Right kidney (tissue), 1 donor: ENCODE measurements around the gene CYFIP2.

Experiments used
- DNase-seq: peaks from one replicate; pipeline ENCODE4 v3.0.0-alpha.2; 2016

CYFIP2 gene

DNA sequence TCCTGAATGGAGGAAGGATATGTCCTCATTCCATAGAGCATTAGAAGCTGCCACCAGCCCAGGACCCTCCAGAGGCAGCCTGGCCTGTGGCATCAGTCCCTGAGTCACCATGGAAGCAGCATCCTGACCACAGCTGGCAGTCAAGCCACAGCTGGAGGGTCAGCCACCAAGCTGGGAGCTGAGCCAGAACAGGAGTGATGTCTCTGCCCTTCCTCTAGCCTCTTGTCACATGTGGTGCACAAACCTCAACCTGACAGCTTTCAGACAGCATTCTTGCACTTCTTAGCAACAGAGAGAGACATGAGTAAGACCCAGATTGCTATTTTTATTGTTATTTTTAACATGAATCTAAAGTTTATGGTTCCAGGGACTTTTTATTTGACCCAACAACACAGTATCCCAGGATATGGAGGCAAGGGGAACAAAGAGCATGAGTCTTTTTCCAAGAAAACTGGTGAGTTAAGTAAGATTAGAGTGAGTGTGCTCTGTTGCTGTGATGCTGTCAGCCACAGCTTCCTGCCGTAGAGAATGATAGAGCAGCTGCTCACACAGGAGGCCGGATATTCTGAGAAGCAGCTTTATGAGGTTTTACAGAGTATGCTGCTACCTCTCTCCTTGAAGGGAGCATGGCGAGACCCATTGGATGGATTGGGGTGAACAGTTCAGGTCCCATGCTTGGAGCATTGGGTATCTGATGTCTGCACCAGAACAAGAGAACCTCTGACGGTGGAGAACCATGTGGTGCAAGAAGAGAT is 13.0 kb upstream of the CYFIP2 start:
- peak; percentile 10 for DNase-seq

DNA sequence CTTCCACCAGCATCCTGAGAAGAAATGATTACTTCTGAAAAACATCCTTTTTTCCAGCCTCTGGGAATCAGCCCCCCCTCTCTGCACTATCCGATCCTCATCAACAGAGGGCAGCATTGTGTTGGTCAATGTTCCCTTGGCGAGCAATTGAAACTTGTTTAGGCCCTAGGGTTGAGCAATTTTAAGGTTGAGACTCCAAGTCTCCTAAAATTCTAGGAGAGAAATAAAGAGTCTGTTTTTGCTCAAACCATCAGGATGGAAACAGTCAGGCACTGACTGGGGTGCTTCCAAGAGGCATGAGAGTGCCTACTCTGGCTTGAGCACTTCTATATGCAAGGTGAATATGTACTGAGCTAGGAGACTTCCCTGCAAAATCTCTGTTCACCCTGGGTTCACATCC is 12.4 kb upstream of the CYFIP2 start:
- peak; percentile 41 for DNase-seq

DNA sequence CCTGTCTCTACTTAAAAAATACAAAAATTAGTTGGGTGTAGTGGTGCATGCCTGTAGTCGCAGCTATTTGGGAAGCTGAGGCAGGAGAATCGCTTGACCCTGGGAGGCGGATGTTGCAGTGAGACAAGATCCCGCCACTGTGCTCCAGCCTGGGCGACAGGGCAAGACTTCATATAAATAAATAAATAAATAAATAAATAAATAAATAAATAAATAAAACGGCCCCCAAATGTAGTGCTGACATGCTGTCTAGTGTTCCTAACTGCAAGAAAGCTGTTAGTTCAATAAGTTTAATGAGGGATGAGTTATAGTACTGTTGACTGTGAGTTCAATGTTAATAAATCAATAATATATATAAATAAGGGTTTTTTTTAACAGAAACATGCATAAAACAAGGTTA is 7.5 kb upstream of the CYFIP2 start:
- DNase-seq = no peak

DNA sequence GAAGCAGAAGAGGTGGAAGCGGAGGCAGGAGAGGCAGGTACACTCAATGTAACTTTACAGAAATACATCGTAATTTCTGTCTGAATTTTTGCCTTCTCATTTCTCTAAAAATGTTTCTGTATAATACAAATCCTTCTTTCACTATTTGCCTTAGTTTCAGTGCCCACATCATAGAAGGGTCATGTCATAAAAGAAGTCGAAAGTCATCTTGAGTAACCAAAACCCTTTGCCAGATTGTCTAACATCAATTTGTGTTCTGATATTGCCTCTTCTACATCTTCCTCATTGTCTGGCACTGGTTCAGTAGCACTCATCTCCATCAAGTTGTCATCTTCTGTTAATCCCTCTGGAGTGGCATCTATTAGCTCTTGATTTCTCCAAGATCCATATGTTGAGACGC is 6.2 kb upstream of the CYFIP2 start:
- no peak for DNase-seq

DNA sequence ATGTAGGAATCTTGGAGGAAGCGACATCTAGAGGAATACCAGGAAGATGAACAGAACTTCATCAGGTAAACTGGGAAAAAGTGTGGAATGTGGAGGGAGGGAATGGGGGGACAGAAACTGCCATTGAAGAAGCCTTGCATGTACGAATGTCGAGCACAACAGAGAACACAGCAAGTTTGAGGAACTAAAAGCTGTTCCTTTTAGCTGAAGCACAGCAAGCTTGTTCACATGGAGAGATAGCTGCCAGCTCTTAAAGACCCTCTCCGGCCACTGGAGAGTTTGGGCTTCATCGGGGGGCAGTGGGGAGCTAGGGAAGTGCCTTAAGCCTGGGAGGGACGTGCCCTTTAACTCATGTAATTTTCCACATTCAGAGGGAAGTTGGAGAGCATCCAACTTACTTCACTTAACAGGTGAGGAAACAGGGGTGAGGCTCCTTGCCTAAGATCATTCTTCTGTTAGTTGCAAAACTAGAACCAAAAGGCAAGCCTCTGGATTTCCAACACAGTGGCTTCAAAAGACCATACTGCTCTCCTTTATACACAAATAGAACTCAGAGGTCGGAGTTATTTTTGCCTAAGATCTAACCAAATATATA is 2.3 kb upstream of the CYFIP2 start:
- no peak for DNase-seq

DNA sequence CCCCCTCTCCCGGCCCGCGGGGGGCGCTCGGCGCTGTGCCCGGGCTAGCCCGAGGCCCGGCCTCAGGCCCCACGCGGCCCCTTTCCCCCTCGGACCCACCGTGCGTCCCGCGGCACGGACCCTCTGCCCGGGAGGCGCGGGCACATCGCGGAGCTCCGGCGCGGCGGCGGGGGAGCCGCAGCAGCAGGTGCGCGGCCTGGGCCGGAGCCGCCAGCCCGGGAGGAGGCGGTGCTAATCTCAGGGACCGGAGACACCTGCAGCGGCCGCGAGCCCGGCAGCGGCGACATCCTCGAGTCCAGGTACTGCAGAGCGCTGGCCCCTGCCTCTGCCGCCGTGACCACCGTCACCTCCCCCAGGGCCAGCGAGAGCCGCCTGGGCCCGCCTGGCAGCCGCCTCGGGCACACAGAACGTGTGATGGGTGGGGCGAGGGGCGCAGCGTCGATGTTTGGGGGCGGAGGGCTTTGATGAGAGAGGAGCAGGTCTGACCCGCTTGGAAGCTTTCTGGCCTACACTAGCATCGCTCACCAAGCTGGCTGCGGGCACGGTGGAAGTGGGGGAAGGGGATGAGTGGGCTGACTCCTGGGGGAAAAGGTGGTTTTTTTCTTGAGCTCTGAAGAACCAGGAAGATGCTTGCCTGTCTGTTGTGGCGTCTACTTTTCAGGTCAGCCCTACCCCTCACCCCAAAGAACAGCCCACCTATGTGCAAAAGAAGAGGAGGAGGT is 524 bp downstream of the CYFIP2 start:
- DNase-seq = no peak

DNA sequence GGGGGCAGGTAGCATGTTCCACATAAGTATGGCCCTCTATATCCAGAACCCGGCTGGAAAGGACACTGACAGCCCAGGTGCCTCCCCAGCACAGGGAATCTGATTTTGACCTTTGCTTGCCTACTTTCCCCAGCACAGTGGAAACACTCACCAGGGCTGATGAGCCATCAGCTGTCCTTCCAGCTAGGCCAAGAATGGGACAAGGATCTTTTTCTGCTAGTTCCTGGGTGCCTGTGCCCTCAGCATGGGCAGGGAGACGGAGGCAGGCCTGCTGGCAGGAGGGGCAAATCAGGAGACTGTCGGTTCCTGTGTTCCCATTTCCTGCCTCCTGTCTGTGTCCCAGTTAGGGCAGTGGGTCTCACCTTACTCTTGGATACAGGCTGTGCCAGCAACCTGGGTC is 1.1 kb downstream of the CYFIP2 start:
- DNase-seq = no peak

DNA sequence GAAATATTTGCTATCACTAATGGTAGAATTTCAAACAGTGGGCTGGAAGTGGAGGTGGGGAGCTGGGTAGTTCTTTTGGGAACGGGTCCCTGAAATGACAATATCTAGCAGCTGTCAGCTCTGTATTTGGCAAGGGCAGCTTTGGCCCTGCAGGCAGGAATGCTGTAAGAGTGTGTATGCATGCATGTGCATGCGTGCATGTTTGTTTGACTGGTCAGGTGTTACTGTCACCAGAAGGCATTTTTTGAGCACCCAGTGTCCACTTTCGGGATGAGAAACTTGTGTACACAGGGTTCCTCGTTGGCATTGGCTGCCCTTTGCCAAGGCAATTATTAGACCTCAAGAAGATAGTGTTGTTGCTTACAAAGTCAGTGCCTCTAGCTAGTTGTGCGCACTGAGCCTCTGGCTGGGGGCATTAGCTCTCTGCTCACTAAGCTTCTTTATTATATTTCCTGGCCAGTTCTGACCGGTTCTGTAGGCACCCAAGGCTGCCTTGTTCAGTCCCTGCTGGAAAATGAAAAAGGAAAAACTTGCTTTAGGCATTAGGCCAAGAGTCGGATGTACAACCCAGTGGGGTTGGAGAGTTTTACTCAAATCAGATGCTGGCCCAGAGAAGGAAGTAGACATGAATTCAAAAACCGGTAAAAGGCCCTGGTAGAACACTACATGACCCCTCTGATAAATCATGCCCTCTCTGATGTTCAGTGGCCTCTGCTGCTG is 2.0 kb downstream of the CYFIP2 start:
- no peak for DNase-seq

DNA sequence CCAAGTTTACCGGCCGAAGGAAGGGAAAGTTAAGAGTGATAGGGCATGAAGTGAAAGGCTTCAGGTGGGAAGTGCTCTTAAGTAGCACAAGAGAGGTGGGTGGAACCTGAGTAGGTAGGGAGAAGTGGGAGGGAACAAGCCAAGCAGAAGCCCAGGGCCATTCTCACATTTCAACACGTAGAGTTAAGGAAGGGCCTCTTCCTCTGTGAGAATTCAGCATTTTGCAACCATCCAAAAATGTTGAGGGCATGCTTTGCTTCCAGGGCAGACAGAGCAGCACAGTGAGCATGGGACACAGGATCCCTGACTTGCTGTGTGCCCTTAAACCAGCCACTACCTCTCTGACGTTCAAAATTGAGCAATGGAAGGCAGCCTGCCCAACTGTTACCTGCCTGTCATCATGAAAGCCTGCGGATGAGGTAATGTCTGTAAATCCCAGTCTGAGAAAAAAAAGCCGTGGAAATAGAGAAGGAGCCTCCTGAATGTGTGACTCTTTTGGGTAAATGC is 3.3 kb downstream of the CYFIP2 start:
- no peak for DNase-seq

DNA sequence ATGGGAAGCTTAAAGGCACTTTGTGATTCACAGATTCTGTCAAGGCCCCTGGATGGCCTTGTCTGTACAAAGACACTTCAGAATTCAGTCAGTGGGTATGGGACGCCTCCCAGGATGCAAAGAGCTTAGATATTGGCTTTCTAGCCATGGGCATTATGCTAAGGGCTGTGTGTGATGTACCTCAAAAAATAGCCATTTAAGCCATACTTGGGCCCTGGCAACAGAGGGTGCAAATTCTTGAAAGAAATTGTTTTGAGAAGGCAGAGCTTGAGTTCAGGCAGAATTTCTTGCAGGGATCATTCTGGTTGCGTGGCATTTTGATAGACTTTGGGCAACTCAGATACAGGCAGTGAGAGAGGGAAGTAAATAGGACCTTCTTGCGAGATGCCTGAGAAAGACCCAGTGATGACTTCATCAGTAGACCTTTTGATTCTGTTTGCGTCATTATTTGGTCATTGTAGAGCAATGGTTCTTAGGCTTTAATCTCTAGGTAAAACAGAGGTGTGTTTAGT is 3.9 kb downstream of the CYFIP2 start:
- DNase-seq = no peak

DNA sequence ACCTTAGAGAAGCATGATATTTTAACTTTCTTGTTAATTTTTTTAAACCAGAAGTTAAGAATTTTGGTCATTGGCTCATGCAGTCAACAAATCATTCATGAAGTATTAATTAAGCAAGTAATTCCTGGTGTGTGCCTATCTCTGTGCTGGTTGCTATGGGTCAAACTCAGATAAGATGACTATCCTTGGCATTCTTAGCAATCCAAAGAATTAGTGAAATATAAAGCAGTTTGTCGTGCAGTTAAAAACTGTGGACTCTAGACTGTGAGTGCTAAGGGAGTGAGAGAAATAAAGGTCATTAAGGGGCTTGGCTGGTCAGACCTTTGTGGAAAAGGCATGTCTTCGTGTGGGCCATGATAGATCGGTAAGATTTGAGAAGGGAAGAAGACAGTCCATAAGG is 4.8 kb downstream of the CYFIP2 start:
- DNase-seq = no peak

DNA sequence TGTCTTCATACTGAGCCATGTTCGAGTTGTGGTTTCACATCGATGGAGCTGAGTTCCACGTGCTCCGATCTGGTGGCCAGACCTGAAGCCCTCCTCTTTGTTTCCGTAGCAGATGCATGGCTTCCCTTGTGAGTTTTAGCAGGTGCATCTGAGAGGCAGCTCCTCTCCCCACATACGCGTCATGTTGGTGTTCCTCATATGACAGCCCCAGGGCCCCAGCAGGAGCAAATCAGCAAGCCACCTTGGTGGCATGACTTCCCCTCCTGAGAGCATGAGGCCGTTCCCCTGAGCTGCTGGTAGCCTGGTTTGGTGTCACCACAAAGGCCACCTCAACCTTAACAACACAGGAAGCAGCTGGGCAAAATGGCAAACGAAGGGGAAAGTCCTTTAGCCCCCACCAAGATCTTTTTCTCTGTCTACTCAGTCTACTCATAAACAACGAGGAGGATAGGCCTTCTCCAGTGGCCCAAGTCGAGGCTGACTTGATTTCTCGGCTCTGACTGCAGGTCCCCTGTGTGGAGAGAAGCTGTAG is 5.9 kb downstream of the CYFIP2 start:
- no peak for DNase-seq

DNA sequence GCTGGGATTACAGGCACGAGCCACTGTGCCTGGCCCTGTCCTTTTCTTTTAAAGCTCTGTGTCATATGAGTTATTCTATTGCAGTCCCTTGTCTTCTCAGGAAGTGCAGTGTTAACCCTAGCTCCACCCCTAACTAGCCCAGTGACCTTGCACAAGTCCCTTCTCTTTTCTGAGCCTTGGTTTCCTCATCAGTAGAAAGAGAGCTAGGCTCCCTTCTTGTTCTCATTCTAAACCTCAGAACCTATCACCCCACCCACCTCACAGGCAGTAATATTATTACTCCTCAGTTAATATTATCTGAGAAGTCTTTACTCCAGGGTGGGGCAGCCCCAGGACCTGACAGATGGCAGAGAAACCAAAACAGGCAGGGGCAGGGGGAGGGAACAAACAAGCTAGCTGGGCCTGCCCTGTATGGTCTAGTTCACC is 7.2 kb downstream of the CYFIP2 start:
- DNase-seq = no peak

DNA sequence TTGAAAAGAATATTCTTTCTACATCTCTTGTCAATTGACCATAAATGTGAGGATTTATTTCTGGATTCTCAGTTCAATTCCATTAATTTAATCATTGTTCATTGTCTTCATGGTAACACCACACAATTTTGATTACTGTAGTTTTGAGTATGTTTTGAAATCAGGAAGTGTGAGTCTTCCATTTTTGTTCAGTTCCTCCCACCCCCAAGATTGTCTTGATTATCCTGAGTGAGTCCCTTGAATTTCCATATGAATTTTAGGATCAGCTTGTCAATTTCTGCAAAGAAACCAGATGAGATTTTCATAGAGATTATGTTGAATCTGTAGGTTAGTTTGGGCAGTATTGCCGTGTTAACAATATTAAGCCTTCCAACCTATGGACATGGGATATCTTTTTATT is 9.5 kb downstream of the CYFIP2 start:
- no peak for DNase-seq

DNA sequence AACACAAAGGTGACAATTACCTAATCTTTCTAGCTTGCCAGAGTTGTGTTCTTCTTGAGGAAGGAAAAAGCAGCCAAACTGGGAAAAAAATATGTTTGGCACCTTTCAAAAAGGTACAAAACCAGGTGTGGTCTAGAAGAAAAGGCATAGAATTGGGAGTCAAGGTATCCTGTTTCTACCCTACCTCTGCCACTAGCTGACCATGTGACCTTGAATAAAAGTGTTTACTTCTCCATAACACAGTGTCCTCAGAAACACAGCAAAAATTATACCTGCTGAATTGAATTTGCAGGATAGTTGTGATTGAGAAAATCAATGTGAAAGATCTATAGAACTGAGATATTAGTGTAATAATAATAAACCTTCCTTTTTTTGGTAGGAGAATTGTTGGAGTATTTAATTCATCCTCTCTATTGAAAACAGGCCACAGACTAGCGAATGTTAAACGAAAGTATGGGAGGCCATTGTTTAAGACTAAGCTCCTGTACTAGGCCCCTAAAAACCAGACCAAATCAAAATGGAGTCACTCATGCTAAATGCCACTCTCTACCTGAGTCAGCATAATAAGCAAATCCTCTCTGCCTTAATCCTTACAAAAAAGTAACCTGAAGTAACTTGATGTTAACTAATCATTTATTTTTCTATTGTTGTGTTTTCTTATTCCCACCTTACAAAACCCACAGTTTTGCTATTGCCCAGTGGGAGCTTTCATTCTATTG is 12.6 kb downstream of the CYFIP2 start:
- DNase-seq = no peak

DNA sequence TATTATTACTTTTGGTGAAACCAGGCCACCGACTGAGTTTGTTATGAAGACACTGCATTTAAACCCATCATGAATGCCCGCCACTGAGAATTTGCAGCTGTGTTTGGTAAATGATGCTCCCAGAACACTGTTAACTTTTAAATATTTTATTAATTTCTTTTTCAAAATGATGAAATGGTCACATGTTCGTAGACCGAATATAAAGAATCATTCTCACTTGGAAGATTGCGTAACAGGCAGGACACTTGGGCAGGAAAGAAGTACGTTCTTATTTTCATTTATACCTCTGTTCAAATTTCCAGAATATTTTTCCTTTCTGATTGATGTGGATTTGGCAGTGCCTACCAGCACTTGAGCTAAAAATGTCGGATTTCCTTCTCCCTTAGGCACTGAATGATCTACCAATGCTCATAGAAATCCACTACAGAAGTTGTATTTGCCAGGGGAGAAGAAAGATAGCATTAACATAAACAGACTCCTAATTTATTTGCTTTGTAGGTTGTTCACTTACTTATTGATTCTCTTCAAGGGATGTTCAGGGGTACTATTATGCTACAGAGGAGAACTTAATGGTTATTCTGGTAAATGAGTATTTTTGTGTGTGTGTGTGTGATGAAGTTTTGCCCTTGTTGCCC is 13.8 kb downstream of the CYFIP2 start:
- no peak for DNase-seq

DNA sequence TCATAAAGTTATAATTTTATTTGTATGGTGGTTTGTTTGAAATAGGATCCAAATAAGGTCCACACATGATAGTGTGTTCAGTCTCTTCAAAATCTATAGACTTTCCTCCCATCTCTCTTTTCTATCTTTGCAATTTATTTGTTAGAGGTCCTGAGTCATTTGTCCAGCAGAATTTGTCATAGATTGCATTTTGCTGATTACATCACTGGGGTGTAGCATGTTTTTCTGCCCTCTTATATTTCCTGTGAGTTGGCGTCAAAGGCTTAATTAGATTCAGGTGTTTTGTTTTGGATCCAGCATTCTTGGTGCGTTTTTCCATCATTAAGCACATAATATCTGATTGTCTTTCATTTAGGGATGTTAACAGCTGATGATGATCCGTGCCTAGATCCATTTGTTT is 15.0 kb downstream of the CYFIP2 start:
- DNase-seq = no peak

DNA sequence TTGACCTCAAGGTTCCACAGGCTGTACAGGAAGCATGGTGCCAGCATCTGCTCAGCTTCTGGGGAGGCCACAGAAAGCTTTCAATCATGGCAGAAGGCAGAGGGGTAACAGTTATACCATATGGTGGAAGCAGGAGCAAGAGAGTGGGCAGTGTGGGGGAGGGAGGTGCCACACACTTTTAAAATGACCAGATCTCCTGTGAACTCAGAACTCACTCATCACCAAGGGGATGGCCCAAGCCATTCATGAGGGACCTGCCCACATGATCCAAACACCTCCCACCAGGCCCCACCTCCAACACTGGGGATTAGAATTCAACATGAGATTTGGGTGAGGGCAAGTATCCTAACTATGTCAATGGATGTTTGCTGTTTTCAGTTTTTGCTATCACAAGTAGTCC is 16.2 kb downstream of the CYFIP2 start:
- no peak for DNase-seq

DNA sequence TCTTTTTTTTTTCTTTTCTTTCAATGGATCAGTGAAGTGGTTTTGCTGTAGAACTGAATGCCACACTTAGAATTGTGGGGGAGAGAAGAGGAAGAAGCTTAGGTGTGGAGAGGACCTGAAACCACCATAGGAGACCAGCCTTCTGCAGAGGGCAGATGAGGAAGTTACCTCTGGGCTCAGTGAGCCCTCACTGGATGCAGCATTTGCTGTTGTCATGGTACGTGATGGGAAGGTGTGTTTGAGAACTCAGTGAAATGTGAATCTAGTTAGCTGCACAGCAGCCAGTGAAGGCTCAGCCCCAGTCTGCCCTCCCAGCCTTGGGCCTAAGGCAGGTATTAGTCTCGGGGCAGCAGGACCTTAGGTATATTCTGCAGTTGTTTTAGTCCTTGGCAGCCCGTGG is 17.5 kb downstream of the CYFIP2 start:
- DNase-seq = no peak

DNA sequence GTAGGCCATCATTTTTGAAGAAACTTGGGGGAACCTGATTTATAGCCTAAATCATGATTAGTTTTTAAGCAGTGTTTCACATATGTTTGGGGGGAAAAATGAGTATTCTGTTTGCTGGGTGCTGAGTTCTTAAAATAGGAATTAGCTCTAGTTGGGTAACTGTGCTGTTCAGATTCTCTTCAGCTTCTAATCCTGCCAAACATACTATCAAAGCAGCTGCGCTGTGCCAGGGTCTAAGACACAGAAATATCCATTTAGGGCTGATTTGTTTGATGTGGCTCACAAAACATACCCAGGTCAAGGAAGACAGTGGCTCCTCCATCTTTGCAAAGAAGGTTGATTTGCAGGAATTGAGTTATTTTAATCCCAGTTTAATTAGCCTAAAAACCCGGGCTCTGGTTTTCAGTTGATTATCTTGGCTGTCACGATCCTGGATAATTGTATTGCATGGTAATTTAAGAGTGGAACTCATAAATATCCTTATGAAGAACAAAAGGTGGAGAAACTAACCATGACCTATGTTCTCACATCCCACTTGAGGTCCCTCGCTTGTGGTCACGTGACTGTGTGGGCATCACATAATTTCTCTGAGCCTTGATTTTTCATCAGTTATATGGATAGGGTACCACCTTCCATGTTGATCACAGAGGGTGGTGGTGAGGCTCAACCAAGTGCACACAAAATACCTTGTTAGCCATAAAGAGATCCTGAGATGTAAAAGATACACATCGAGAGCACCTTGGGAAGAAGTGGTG is 18.7 kb downstream of the CYFIP2 start:
- DNase-seq = no peak
